ENCODE results near the gene SUMF2.
"Not testable (repeated sequence)": the region's sequence is repeated elsewhere in the genome, so short reads cannot be mapped to it uniquely, and the experiment has no call there.

SUMF2 gene

GRCh38 chr7:56063500-56063881, 595 bp upstream of the SUMF2 start:
- peak; percentile 59 for DNase-seq

GRCh38 chr7:56066376-56066775, 2.3 kb downstream of the SUMF2 start:
- DNase-seq = not testable (repeated sequence)

- DNase-seq = peak; percentile 94
Observed at GRCh38 chr7:56074371-56074791, 10.3 kb downstream of the SUMF2 start.

GRCh38 chr7:56077681-56078080, 13.6 kb downstream of the SUMF2 start:
- DNase-seq = no peak

- no peak for DNase-seq
Observed at GRCh38 chr7:56078196-56078595, 14.1 kb downstream of the SUMF2 start.

GRCh38 chr7:56079450-56080185, 15.5 kb downstream of the SUMF2 start:
- peak; percentile 92 for DNase-seq

GRCh38 chr7:56080726-56081435, 16.8 kb downstream of the SUMF2 start:
- DNase-seq = not testable (repeated sequence)

GRCh38 chr7:56081626-56082340, 17.7 kb downstream of the SUMF2 start:
- DNase-seq = no peak

GRCh38 chr7:56083150-56083785, 19.2 kb downstream of the SUMF2 start:
- DNase-seq = no peak

GRCh38 chr7:56086761-56087160, 22.7 kb downstream of the SUMF2 start:
- DNase-seq = no peak

- no peak for DNase-seq
Observed at GRCh38 chr7:56087445-56087844, 23.4 kb downstream of the SUMF2 start.

- DNase-seq = no peak
Observed at GRCh38 chr7:56091591-56091990, 27.5 kb downstream of the SUMF2 start.

GRCh38 chr7:56092388-56092787, 28.3 kb downstream of the SUMF2 start:
- DNase-seq = not testable (repeated sequence)

- peak; percentile 72 for DNase-seq
Observed at GRCh38 chr7:56092789-56093531, 28.9 kb downstream of the SUMF2 start, which contains the start of gene PHKG1. Gene PHKG1 (minus strand): TSS chr7:56092952. CDS start chr7:56088941, 4,011 bp downstream.

- DNase-seq = peak; percentile 22
Observed at GRCh38 chr7:56097700-56098099, 33.6 kb downstream of the SUMF2 start.

GRCh38 chr7:56098187-56099008, 34.3 kb downstream of the SUMF2 start:
- DNase-seq = not testable (repeated sequence)

- peak; percentile 16 for DNase-seq
Observed at GRCh38 chr7:56099653-56100052, 35.6 kb downstream of the SUMF2 start.

GRCh38 chr7:56104138-56104537, 40.1 kb downstream of the SUMF2 start:
- not testable (repeated sequence) for DNase-seq

GRCh38 chr7:56105508-56105907, 41.4 kb downstream of the SUMF2 start:
- peak; percentile 80 for DNase-seq

- DNase-seq = peak; percentile 100
Observed at GRCh38 chr7:56106108-56107073, 42.3 kb downstream of the SUMF2 start, which contains the start of gene CHCHD2. Gene CHCHD2 (minus strand): TSS chr7:56106476. CDS start chr7:56106413, 63 bp downstream.

All from DMS53 (cell line).